Hepatocyte (in vitro differentiated cells): ENCODE results near the gene ZDHHC18. TPM values are rescaled to one million over a fixed set of nuclear protein-coding genes. Genes with fewer than 3 reads are reported as not detected.

ENCODE experiments used
- DNase-seq: peaks from one replicate; pipeline ENCODE4 v3.0.0-alpha.2; 2016; ENCODE audit warnings: low spot score
- H2AFZ ChIP-seq: fragments of 200-600 bp; sonication (generic); 2 replicates; pipeline ENCODE4 v1.6.0; 2016; ENCODE audit warnings: antibody characterized with exemption, mild to moderate bottlenecking
- H3K27ac ChIP-seq: fragments of 200-600 bp; sonication (generic); 2 replicates; pipeline ENCODE4 v1.5.1; 2016; ENCODE audit warnings: mild to moderate bottlenecking
- H3K27me3 ChIP-seq: fragments of 200-600 bp; sonication (generic); 2 replicates; pipeline ENCODE4 v1.6.1; 2016
- H3K36me3 ChIP-seq: fragments of 200-600 bp; sonication (generic); replicated peaks from 2 replicates; pipeline ENCODE4 v1.5.1; 2016; ENCODE audit warnings: low read depth; ENCODE audit not compliant: insufficient read depth
- H3K4me1 ChIP-seq: fragments of 200-600 bp; sonication (generic); 2 replicates; pipeline ENCODE4 v1.5.1; 2016; ENCODE audit warnings: mild to moderate bottlenecking, moderate library complexity; ENCODE audit not compliant: insufficient read depth
- H3K4me2 ChIP-seq: fragments of 200-600 bp; sonication (generic); 2 replicates; pipeline ENCODE4 v1.6.0; 2016
- H3K4me3 ChIP-seq: fragments of 200-600 bp; sonication (generic); 2 replicates; pipeline ENCODE4 v1.5.1; 2016; ENCODE audit warnings: mild to moderate bottlenecking
- H3K79me2 ChIP-seq: fragments of 200-600 bp; sonication (generic); 2 replicates; pipeline ENCODE4 v1.6.0; 2017; ENCODE audit warnings: mild to moderate bottlenecking
- H3K9me2 ChIP-seq: fragments of 200-600 bp; sonication (generic); replicated peaks from 2 replicates; pipeline ENCODE4 v1.6.0; 2017; ENCODE audit warnings: mild to moderate bottlenecking; ENCODE audit not compliant: insufficient read depth
- H3K9me3 ChIP-seq: fragments of 200-600 bp; sonication (generic); 2 replicates; pipeline ENCODE4 v1.5.1; 2016; ENCODE audit warnings: low read depth, mild to moderate bottlenecking
- H4K20me1 ChIP-seq: fragments of 200-600 bp; sonication (generic); 2 replicates; pipeline ENCODE4 v1.6.0; 2016; ENCODE audit warnings: mild to moderate bottlenecking; ENCODE audit not compliant: insufficient read depth, poor library complexity, severe bottlenecking
- CTCF ChIP-seq: fragments of 200-600 bp; sonication (generic); IDR thresholded peaks from 2 replicates; pipeline ENCODE4 v1.5.1; 2016; ENCODE audit warnings: antibody characterized with exemption, mild to moderate bottlenecking; ENCODE audit not compliant: poor library complexity
- EZH2 ChIP-seq: fragments of 200-600 bp; sonication (generic); IDR thresholded peaks from 2 replicates; pipeline ENCODE4 v1.6.1; 2016; ENCODE audit warnings: antibody characterized with exemption, mild to moderate bottlenecking, borderline replicate concordance
- EZH2phosphoT487 ChIP-seq: fragments of 200-600 bp; sonication (generic); IDR thresholded peaks from one replicate; pipeline ENCODE4 v1.6.1; 2018; ENCODE audit warnings: antibody characterized with exemption, mild to moderate bottlenecking, low read depth, moderate library complexity; ENCODE audit not compliant: unreplicated experiment, severe bottlenecking
- WGBS: methylation state at CpG from one replicate; pipeline ENCODE4 v1.1.6; 2016; ENCODE audit warnings: low lambda C conversion rate; ENCODE audit errors: missing lambda C conversion rate; 5-methylcytosine and 5-hydroxymethylcytosine counted together
- polyA plus RNA-seq: library from polyadenylated mRNA; unstranded; fragments of >200 nt; fragmentation: Nextera tagmentation; extraction: Ambion mirVana; gene quantifications from 2 replicates; pipeline ENCODE4 v1.2.1, GENCODE V29; 2016
- total RNA-seq: library from RNA; depleted of rRNA; stranded (reverse); fragments of >200 nt; gene quantifications from 2 replicates; pipeline ENCODE4 v1.2.3, GENCODE V29; 2014

Gene ZDHHC18
- total and polyA plus RNA-seq, 2 experiments from 2014 or later: 14.9 to 22.5 TPM

- no peaks in the 10 kb centered on the region for H3K9me2 ChIP-seq
- no peak for TF ChIP-seq EZH2phosphoT487
- TF ChIP-seq EZH2: no peak
- no peak for TF ChIP-seq CTCF
- no peaks in the 10 kb centered on the region for H3K9me3 ChIP-seq
- H3K4me2 ChIP-seq: no peak overlapping the region
- no peak for DNase-seq
- H3K4me3 ChIP-seq: no peak overlapping the region
- H3K79me2 ChIP-seq: peaks cover 8% of the 10 kb centered on the region
- H3K4me1 ChIP-seq: peaks cover 21% of the 10 kb centered on the region
- H3K36me3 ChIP-seq: no peaks in the 10 kb centered on the region
- H4K20me1 ChIP-seq: no peaks in the 10 kb centered on the region
- no peak overlapping the region for H3K27ac ChIP-seq
- WGBS: 69% methylated on average over 4 of the region's 4 CpGs
- no peaks in the 10 kb centered on the region for H3K27me3 ChIP-seq
- H2AFZ ChIP-seq: no peak overlapping the region
Measured at GRCh38 chr1:26789931-26790330, 36.6 kb upstream of the ZDHHC18 start.

GRCh38 chr1:26790551-26790953 lies 35.9 kb upstream of the ZDHHC18 start:
- Histone ChIP-seq H2AFZ (no peak overlapping the region), H4K20me1 (no peaks in the 10 kb centered on the region), H3K79me2 (peaks cover 8% of the 10 kb centered on the region), H3K4me2 (no peak overlapping the region), H3K4me3 (no peak overlapping the region), H3K27me3 (no peaks in the 10 kb centered on the region), H3K27ac (no peak overlapping the region), H3K9me2 (no peaks in the 10 kb centered on the region), H3K36me3 (no peaks in the 10 kb centered on the region), H3K4me1 (peaks cover 18% of the 10 kb centered on the region), H3K9me3 (no peaks in the 10 kb centered on the region)
- no peak for DNase-seq
- TF ChIP-seq EZH2: no peak
- TF ChIP-seq EZH2phosphoT487: no peak
- TF ChIP-seq CTCF: no peak
- WGBS: 77% methylated on average over 5 of the region's 5 CpGs

GRCh38 chr1:26791148-26791547 lies 35.3 kb upstream of the ZDHHC18 start:
- Histone ChIP-seq H4K20me1 (no peaks in the 10 kb centered on the region), H3K27me3 (no peaks in the 10 kb centered on the region), H3K9me3 (no peaks in the 10 kb centered on the region), H3K9me2 (no peaks in the 10 kb centered on the region), H3K36me3 (no peaks in the 10 kb centered on the region), H3K4me2 (no peak overlapping the region), H2AFZ (no peak overlapping the region), H3K4me1 (peaks cover 12% of the 10 kb centered on the region), H3K27ac (no peak overlapping the region), H3K79me2 (peaks cover 8% of the 10 kb centered on the region), H3K4me3 (no peak overlapping the region)
- no peak for TF ChIP-seq EZH2phosphoT487
- no peak for TF ChIP-seq EZH2
- TF ChIP-seq CTCF: no peak
- WGBS: 85% methylated on average over 6 of the region's 6 CpGs
- DNase-seq: no peak

- Histone ChIP-seq H3K4me1 (peaks cover 7% of the 10 kb centered on the region), H3K36me3 (no peaks in the 10 kb centered on the region), H3K79me2 (peaks cover 8% of the 10 kb centered on the region), H3K27ac (no peak overlapping the region), H2AFZ (no peak overlapping the region), H3K9me2 (no peaks in the 10 kb centered on the region), H3K4me2 (no peak overlapping the region), H3K4me3 (no peak overlapping the region), H3K27me3 (no peaks in the 10 kb centered on the region), H3K9me3 (no peaks in the 10 kb centered on the region), H4K20me1 (no peaks in the 10 kb centered on the region)
- TF ChIP-seq EZH2phosphoT487: no peak
- no peak for TF ChIP-seq CTCF
- no peak for TF ChIP-seq EZH2
- no peak for DNase-seq
- WGBS: 58% methylated on average over 3 of the region's 3 CpGs
Measured at GRCh38 chr1:26791626-26792025, 34.9 kb upstream of the ZDHHC18 start.
